ENCODE measurements around the gene ACOX1. TPM values are rescaled to one million over a fixed set of nuclear protein-coding genes. Genes with fewer than 3 reads are reported as not detected.

ACOX1 gene
- total and polyA plus RNA-seq, 2 of the 13 experiments (the other 11 are each of a cell fraction or from before 2014, with no cell fraction given) = 86.4 to 120 TPM

- no peak for TF ChIP-seq TAF15 (IDR thresholded peaks at IDR 0.05; ENCODE audit: low read depth, low read length, poor library complexity, severe bottlenecking)
- peak; percentile 78; the same call in 1 of the 2 replicates for TF ChIP-seq ZZZ3 (CRISPR knock-in tag; IDR thresholded peaks at IDR 0.05; ENCODE audit: borderline replicate concordance)
- no peak for TF ChIP-seq ATRX (CRISPR knock-in tag; IDR thresholded peaks at IDR 0.05; ENCODE audit: borderline replicate concordance)
- peak; percentile 99 for TF ChIP-seq ZNF275 (CRISPR knock-in tag; IDR thresholded peaks at IDR 0.05; ENCODE audit: borderline replicate concordance)
- TF ChIP-seq ZNF276 (CRISPR knock-in tag; IDR thresholded peaks at IDR 0.05; ENCODE audit: low read depth) = 0 out of 2 replicates have a peak, but pooled peaks have one; percentile 28
- TF ChIP-seq ZNF205 (CRISPR knock-in tag; IDR thresholded peaks at IDR 0.05) = peak; percentile 95
- 0 out of 2 replicates have a peak, but pooled peaks have one; percentile 48 for TF ChIP-seq PAX8 (CRISPR knock-in tag; IDR thresholded peaks at IDR 0.05; ENCODE audit: borderline replicate concordance)
- no peak for TF ChIP-seq PAF1 (CRISPR knock-in tag; IDR thresholded peaks at IDR 0.05)
- TF ChIP-seq ZBTB33 (CRISPR knock-in tag; IDR thresholded peaks at IDR 0.05) = peak; percentile 85
- TF ChIP-seq ARHGAP35 (CRISPR knock-in tag; IDR thresholded peaks at IDR 0.05; ENCODE audit: borderline replicate concordance) = peak; percentile 98
- no peak for TF ChIP-seq FOXM1 (CRISPR knock-in tag; IDR thresholded peaks at IDR 0.05)
- TF ChIP-seq NCOA2 (CRISPR knock-in tag; IDR thresholded peaks at IDR 0.05) = peak; percentile 82; the same call in 1 of the 2 replicates
- TF ChIP-seq YY1 (IDR thresholded peaks at IDR 0.05; ENCODE audit: insufficient read depth, insufficient replicate concordance, low read depth, low read length) = peak; percentile 98
- TF ChIP-seq PREB (CRISPR knock-in tag; IDR thresholded peaks at IDR 0.05) = no peak
- peak; percentile 79 for TF ChIP-seq GLI4 (CRISPR knock-in tag; IDR thresholded peaks at IDR 0.05; ENCODE audit: borderline replicate concordance)
- peak; percentile 99 for TF ChIP-seq JARID2 (CRISPR knock-in tag; IDR thresholded peaks at IDR 0.05; ENCODE audit: insufficient replicate concordance)
- TF ChIP-seq ZNF143 (CRISPR knock-in tag; IDR thresholded peaks at IDR 0.05) = peak; percentile 77; the same call in 1 of the 2 replicates
- TF ChIP-seq CBFB (CRISPR knock-in tag; IDR thresholded peaks at IDR 0.05) = peak; percentile 95
- peak; percentile 95 for TF ChIP-seq ZMAT3 (CRISPR knock-in tag; conservative IDR thresholded peaks at IDR 0.05)
- no peak for TF ChIP-seq LCORL (IDR thresholded peaks at IDR 0.05)
- peak; percentile 99 for TF ChIP-seq LCORL (CRISPR knock-in tag; IDR thresholded peaks at IDR 0.05)
- TF ChIP-seq RBAK (CRISPR knock-in tag; IDR thresholded peaks at IDR 0.05) = no peak; the same call in 1 of the 2 replicates
- TF ChIP-seq ZNF101 (CRISPR knock-in tag; IDR thresholded peaks at IDR 0.05; ENCODE audit: borderline replicate concordance, low read depth) = no peak
- TF ChIP-seq WIZ (CRISPR knock-in tag; IDR thresholded peaks at IDR 0.05) = peak; percentile 96; the same call in 1 of the 2 replicates
Measured at GRCh38 chr17:75904749-75905521, 74.0 kb downstream of the ACOX1 start, which contains the start of gene MRPL38 (continued).
